B cell (primary cell): ENCODE data around the gene AHRR. TPM values are rescaled to one million over a fixed set of nuclear protein-coding genes. Genes with fewer than 3 reads are reported as not detected.

Experiments used
- ATAC-seq: fragments of 200-7000 bp; cut with Tn5 transposase; one replicate; pipeline ENCODE4 v1.10.0; 2021; ENCODE audit warnings: low read depth, mild to moderate bottlenecking, moderate number of reproducible peaks, moderate library complexity
- CTCF ChIA-PET: fragments of 350-600 bp; sonication (Branson Sonifier 250); formaldehyde crosslinking; loops from one replicate; lab custom pipeline; 2021; ENCODE audit warnings: antibody characterized with exemption, inconsistent platforms; lab: Charles Lee
- POLR2A ChIA-PET: fragments of 350-600 bp; sonication (Branson Sonifier 250); formaldehyde crosslinking; loops from one replicate; lab custom pipeline; 2021; ENCODE audit warnings: antibody characterized with exemption; lab: Charles Lee
- DNase-seq: peaks from one replicate; pipeline ENCODE4 v3.0.0; 2013
- H2AFZ ChIP-seq: 2 replicates; pipeline ENCODE4 v1.6.1; 2012; ENCODE audit warnings: mild to moderate bottlenecking, low read depth, low read length; ENCODE audit not compliant: insufficient read depth, poor library complexity, severe bottlenecking
- H3K27ac ChIP-seq, 2 donors: 1 replicate in 1 of 2; 2 replicates in 1 of 2; pipeline ENCODE4 v1.5.1; 2012 to 2013; ENCODE audit warnings: low read length in 2 of 2, mild to moderate bottlenecking in 2 of 2, moderate library complexity in 1 of 2
- H3K27me3 ChIP-seq, 4 experiments: fragments of 200-600 bp in 1 of 4; sonication (generic) in 1 of 4; replicated peaks in 1 of 4; 1 replicate in 2 of 4; 2 replicates in 2 of 4; pipeline versions ENCODE4 v1.6.1 to v1.7.0; 2013 to 2016; ENCODE audit warnings: low read length in 3 of 4, mild to moderate bottlenecking in 2 of 4, mixed read lengths in 1 of 4, moderate library complexity in 1 of 4; ENCODE audit not compliant: insufficient read depth in 4 of 4, control insufficient read depth in 3 of 4; ENCODE audit errors: control extremely low read depth in 1 of 4
- H3K36me3 ChIP-seq, 2 experiments: replicated peaks in 1 of 2; 1 replicate in 1 of 2; 2 replicates in 1 of 2; pipeline versions ENCODE4 v1.6.1 to v1.7.1; 2013; ENCODE audit warnings: low read length in 1 of 2; ENCODE audit not compliant: insufficient read depth in 2 of 2, control insufficient read depth in 1 of 2; ENCODE audit errors: control extremely low read depth in 1 of 2, extremely low read depth in 1 of 2
- H3K4me1 ChIP-seq, 2 donors: fragments of 200-600 bp in 1 of 2; sonication (generic) in 1 of 2; 1 replicate in 1 of 2; 2 replicates in 1 of 2; pipeline versions ENCODE4 v1.5.1 to v1.6.1; 2013 to 2017; ENCODE audit warnings: low read length in 2 of 2; ENCODE audit not compliant: control insufficient read depth in 2 of 2, insufficient read depth in 2 of 2
- H3K4me2 ChIP-seq: replicated peaks from 2 replicates; pipeline ENCODE3; 2012; ENCODE audit warnings: mild to moderate bottlenecking, low read depth, low read length; ENCODE audit not compliant: poor library complexity, severe bottlenecking
- H3K4me3 ChIP-seq, 5 experiments: fragments of 200-600 bp in 1 of 5; sonication (generic) in 1 of 5; 1 replicate in 3 of 5; 2 replicates in 2 of 5; pipeline versions ENCODE4 v1.5.1 to v1.7.0; 2011 to 2016; ENCODE audit warnings: low read length in 4 of 5, mild to moderate bottlenecking in 4 of 5, low read depth in 2 of 5, control low read depth in 1 of 5, moderate library complexity in 1 of 5; ENCODE audit not compliant: insufficient read depth in 1 of 5; ENCODE audit errors: control extremely low read depth in 1 of 5, extremely low read depth in 1 of 5
- H3K79me2 ChIP-seq: fragments of 200-600 bp; sonication (generic); one replicate; pipeline ENCODE4 v1.6.0; 2016; ENCODE audit warnings: low read length; ENCODE audit not compliant: control insufficient read depth, insufficient read depth
- H3K9ac ChIP-seq: fragments of 200-600 bp; sonication (generic); 2 replicates; pipeline ENCODE4 v1.6.1; 2017; ENCODE audit warnings: mild to moderate bottlenecking, low read length, moderate library complexity
- H3K9me3 ChIP-seq, 3 donors: one replicate each; pipeline versions ENCODE4 v1.6.1 to v1.7.1; 2013; ENCODE audit warnings: low read length in 2 of 3; ENCODE audit not compliant: control insufficient read depth in 2 of 3, insufficient read depth in 1 of 3; ENCODE audit errors: control extremely low read depth in 1 of 3
- H4K20me1 ChIP-seq: 2 replicates; pipeline ENCODE4 v1.6.0; 2012; ENCODE audit warnings: mild to moderate bottlenecking, low read length; ENCODE audit not compliant: insufficient read depth, control insufficient read depth, poor library complexity, severe bottlenecking
- H3K27ac Mint-ChIP-seq: one replicate; pipeline ENCODE4 v1.8.0; 2021; ENCODE audit warnings: mixed read lengths
- H3K27me3 Mint-ChIP-seq: one replicate; pipeline ENCODE4 v1.8.0; 2021; ENCODE audit warnings: mixed read lengths
- H3K4me1 Mint-ChIP-seq: one replicate; pipeline ENCODE4 v1.8.0; 2021; ENCODE audit warnings: mixed read lengths
- H3K4me3 Mint-ChIP-seq: one replicate; pipeline ENCODE4 v1.8.0; 2021; ENCODE audit warnings: mixed read lengths
- H3K9me3 Mint-ChIP-seq: one replicate; pipeline ENCODE4 v1.8.0; 2022; ENCODE audit warnings: mixed read lengths; ENCODE audit not compliant: insufficient read depth
- CTCF ChIP-seq: fragments of 200-600 bp; IDR thresholded peaks from one replicate; pipeline ENCODE4 v1.8.0; 2022; ENCODE audit warnings: antibody characterized with exemption, mild to moderate bottlenecking
- EZH2 ChIP-seq: IDR thresholded peaks from 2 replicates; pipeline ENCODE4 v1.6.1; 2012; ENCODE audit warnings: borderline replicate concordance, low read depth, mild to moderate bottlenecking, moderate library complexity, low read length; ENCODE audit not compliant: insufficient read depth, poor library complexity, severe bottlenecking
- WGBS: methylation state at CpG from one replicate; pipeline ENCODE4 v1.1.5; 2013; ENCODE audit warnings: missing lambda C conversion rate; ENCODE audit not compliant: insufficient coverage; 5-methylcytosine and 5-hydroxymethylcytosine counted together
- intact Hi-C: fragments of 100-400 bp; cut with micrococcal nuclease; formaldehyde crosslinking; loops from one replicate; pipeline ENCODE4 v1.10.0; 2022
- polyA plus RNA-seq: library from polyadenylated mRNA; depleted of rRNA; stranded (reverse); fragments of >200 nt; gene quantifications from 2 replicates; pipeline ENCODE4 v1.2.3, GENCODE V29; 2012
- total RNA-seq, 2 donors: library from RNA; stranded (reverse); fragments of 120-200 nt in 1 of 2; gene quantifications; 1 replicate in 1 of 2; 2 replicates in 1 of 2; pipeline versions ENCODE4 v1.2.3 to v1.2.4, GENCODE V29; 2013 to 2022

Gene AHRR
- total and polyA plus RNA-seq, 2 donors (not counting 1 experiment from before 2014, with no cell fraction given), result 0.13 to 1.7 TPM

GRCh38 chr5:337563-338130 is 16.1 kb downstream of the AHRR start:
- no peaks in the 10 kb centered on the region for H3K4me1 ChIP-seq
- H3K4me2 ChIP-seq, result no peak overlapping the region
- H3K9me3 Mint-ChIP-seq, result no peaks in the 10 kb centered on the region
- H2AFZ ChIP-seq, result no peak overlapping the region
- ATAC-seq, result no peak
- no peaks in the 10 kb centered on the region for H3K4me1 Mint-ChIP-seq
- CTCF ChIA-PET, result no interaction called here
- no peaks in the 10 kb centered on the region for H3K79me2 ChIP-seq
- intact Hi-C loops, result no loop called here
- no peaks in the 10 kb centered on the region for H4K20me1 ChIP-seq
- no peak overlapping the region for H3K27ac Mint-ChIP-seq
- TF ChIP-seq CTCF (no peak), EZH2 (no peak)
- no peak for DNase-seq
- 94% methylated on average over 8 of the region's 12 CpGs for WGBS
- H3K4me3 Mint-ChIP-seq, result no peak overlapping the region
- H3K9me3 ChIP-seq, result peaks cover 0 to 3% (median under 1%) of the 10 kb centered on the region in 3 donors
- no peaks in the 10 kb centered on the region for H3K36me3 ChIP-seq
- H3K4me3 ChIP-seq, result no peak overlapping the region
- peaks cover 0 to 2% (median under 1%) of the 10 kb centered on the region in 4 experiments for H3K27me3 ChIP-seq
- H3K9ac ChIP-seq, result no peak overlapping the region
- H3K27ac ChIP-seq, result no peak overlapping the region
- peaks cover 50% of the 10 kb centered on the region for H3K27me3 Mint-ChIP-seq
- POLR2A ChIA-PET, result no interaction called here

GRCh38 chr5:342501-343460 is 21.3 kb downstream of the AHRR start:
- Histone ChIP-seq H3K9ac (no peak overlapping the region), H3K79me2 (no peaks in the 10 kb centered on the region), H3K9me3 (peaks cover 0 to 11% (median 3%) of the 10 kb centered on the region in 3 donors), H3K4me3 (no peak overlapping the region), H3K27ac (no peak overlapping the region), H3K36me3 (no peaks in the 10 kb centered on the region), H3K4me1 (peaks cover 0 to 3% of the 10 kb centered on the region in 2 donors), H4K20me1 (no peaks in the 10 kb centered on the region), H2AFZ (no peak overlapping the region), H3K27me3 (peaks cover 0 to 25% (median 11%) of the 10 kb centered on the region in 4 experiments), H3K4me2 (no peak overlapping the region)
- ChIA-PET CTCF (no interaction called here), POLR2A (no interaction called here)
- ATAC-seq (no peak), DNase-seq (no peak)
- H3K27me3 Mint-ChIP-seq, result peaks cover 52% of the 10 kb centered on the region
- H3K9me3 Mint-ChIP-seq, result no peaks in the 10 kb centered on the region
- peak overlapping the region; percentile 26 for H3K4me3 Mint-ChIP-seq
- intact Hi-C loops, result no loop called here
- H3K27ac Mint-ChIP-seq, result no peak overlapping the region
- peaks cover 13% of the 10 kb centered on the region for H3K4me1 Mint-ChIP-seq
- TF ChIP-seq EZH2, result no peak
- no peak for TF ChIP-seq CTCF
- WGBS, result 98% methylated on average over 26 of the region's 27 CpGs
